Brain microvascular endothelial cell (primary cell): ENCODE results near the gene XRCC4.
"Not testable (repeated sequence)": the region's sequence is repeated elsewhere in the genome, so short reads cannot be mapped to it uniquely, and the experiment has no call there.

Experiments used
- DNase-seq: peaks from one replicate; pipeline ENCODE4 v3.0.0-alpha.2; 2020
- H3K27ac ChIP-seq: fragments of 250-450 bp; sonication (Bioruptor Pico); 2 replicates; pipeline ENCODE4 v1.5.1; 2020; ENCODE audit warnings: mild to moderate bottlenecking, moderate library complexity
- H3K27me3 ChIP-seq: fragments of 250-450 bp; sonication (Bioruptor Pico); replicated peaks from 2 replicates; pipeline ENCODE4 v1.5.1; 2020; ENCODE audit warnings: mild to moderate bottlenecking
- H3K36me3 ChIP-seq: fragments of 250-450 bp; sonication (Bioruptor Pico); replicated peaks from 2 replicates; pipeline ENCODE4 v1.5.1; 2020; ENCODE audit warnings: mild to moderate bottlenecking
- H3K4me3 ChIP-seq: 2 replicates; pipeline ENCODE4 v1.5.1; 2011; ENCODE audit warnings: low read depth, mild to moderate bottlenecking, control low read depth, low read length, moderate library complexity
- CTCF ChIP-seq: IDR thresholded peaks from 2 replicates; pipeline ENCODE4 v1.5.1; 2011; ENCODE audit warnings: low read depth, mild to moderate bottlenecking, moderate library complexity, low read length, control low read depth, inconsistent platforms; ENCODE audit errors: missing control alignments
- in situ Hi-C: cut with HindIII; loops from 2 replicates; pipeline ENCODE4 v1.10.0; 2017; ENCODE audit warnings: low sequenced_read_pairs, low pct_ligation_motif_present

XRCC4 gene

GRCh38 chr5:83059341-83059740 is 18.0 kb upstream of the XRCC4 start:
- no peak for DNase-seq
- no peak overlapping the region for H3K27ac ChIP-seq
- no peak overlapping the region for H3K4me3 ChIP-seq
- no peaks in the 10 kb centered on the region for H3K27me3 ChIP-seq
- H3K36me3 ChIP-seq = peaks cover 26% of the 10 kb centered on the region
- in situ Hi-C loops = no loop called here
- no peak for TF ChIP-seq CTCF

DNA sequence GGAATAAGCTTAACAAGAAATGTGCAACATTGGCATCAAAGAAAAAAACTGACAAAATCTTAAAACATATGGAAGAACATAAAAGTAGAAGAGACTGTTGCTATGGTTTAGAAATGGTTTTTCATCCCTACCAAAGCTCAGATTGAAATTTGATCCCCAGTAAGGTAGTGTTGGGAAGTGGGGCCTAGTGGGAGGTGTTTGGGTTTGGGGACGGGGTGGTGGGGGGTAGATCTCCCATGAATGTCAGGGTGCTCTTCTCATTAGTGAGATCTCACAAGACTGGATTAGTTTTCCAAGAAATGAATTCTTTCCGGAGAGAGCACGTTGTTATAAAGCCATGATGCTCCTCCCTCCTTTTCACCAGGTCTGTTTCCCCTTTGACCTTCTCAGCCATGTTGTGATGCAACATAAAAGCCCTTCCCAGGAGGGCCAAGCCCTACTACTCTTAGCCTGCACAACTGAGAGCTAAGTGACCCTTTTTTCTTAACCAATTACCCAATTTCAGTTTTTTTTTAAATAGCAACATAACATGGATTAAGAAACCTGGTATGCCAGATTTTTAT is 10.7 kb upstream of the XRCC4 start:
- no peak overlapping the region for H3K4me3 ChIP-seq
- H3K36me3 ChIP-seq = peaks cover 6% of the 10 kb centered on the region
- no peaks in the 10 kb centered on the region for H3K27me3 ChIP-seq
- H3K27ac ChIP-seq = no peak overlapping the region
- no peak for DNase-seq
- in situ Hi-C loops = no loop called here
- TF ChIP-seq CTCF = no peak

DNA sequence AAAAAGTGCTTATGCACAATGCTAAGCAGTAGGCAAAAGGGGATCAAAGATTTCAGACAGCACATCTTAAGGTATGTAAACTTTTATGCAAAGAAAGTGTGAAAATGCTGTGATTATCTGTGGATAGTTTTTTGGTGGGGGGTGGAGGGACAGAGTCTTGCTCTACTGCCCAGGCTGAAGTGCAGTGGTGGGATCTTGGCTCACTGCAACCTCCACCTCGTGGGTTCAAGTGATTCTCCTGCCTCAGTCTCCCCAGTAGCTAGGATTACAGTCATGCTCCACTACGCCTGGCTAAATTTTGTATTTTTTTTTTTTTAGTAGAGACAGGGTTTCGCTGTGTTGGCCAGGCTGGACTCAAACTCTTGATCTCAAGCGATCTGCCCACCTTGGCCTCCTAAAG is 10.0 kb upstream of the XRCC4 start:
- H3K4me3 ChIP-seq, DNase-seq, H3K36me3 ChIP-seq, in situ Hi-C loops, H3K27ac ChIP-seq, H3K27me3 ChIP-seq: not testable (repeated sequence)

DNA sequence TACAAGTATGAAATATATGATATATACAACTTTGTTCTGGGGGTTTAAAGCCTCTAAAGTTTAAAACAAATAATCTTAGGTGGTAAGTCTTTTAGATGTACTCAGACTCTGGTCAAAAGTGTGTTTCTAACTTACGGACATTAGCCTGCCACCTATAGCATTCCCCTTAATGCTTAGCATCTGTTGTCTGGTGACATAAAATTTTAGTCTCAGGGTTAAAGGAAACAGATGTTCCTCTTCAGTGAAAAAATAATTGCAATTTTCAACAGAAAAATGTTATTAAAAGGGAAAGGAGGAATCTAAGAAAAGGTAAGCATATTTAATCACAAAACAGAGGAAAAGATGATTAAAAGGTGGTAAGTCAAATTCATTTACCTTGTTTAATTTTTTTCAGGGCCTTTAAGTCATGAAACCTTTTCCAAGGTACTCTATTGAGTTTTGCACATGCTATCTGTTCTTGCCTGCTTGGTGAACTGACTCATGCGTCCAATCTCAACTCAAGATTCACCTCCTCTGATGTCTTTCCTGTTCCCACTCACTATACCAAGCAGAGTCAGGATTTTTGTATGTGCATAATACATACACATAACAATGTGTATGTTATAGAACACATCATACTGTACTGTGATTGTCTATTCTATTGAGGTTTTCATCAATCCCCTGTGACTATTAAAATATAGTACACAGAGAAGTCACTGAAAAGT is 8.1 kb upstream of the XRCC4 start:
- DNase-seq = peak; percentile 29
- in situ Hi-C loops = no loop called here
- Histone ChIP-seq H3K27me3 (no peaks in the 10 kb centered on the region), H3K36me3 (peaks cover 2% of the 10 kb centered on the region), H3K27ac (no peak overlapping the region), H3K4me3 (no peak overlapping the region)
- no peak for TF ChIP-seq CTCF

DNA sequence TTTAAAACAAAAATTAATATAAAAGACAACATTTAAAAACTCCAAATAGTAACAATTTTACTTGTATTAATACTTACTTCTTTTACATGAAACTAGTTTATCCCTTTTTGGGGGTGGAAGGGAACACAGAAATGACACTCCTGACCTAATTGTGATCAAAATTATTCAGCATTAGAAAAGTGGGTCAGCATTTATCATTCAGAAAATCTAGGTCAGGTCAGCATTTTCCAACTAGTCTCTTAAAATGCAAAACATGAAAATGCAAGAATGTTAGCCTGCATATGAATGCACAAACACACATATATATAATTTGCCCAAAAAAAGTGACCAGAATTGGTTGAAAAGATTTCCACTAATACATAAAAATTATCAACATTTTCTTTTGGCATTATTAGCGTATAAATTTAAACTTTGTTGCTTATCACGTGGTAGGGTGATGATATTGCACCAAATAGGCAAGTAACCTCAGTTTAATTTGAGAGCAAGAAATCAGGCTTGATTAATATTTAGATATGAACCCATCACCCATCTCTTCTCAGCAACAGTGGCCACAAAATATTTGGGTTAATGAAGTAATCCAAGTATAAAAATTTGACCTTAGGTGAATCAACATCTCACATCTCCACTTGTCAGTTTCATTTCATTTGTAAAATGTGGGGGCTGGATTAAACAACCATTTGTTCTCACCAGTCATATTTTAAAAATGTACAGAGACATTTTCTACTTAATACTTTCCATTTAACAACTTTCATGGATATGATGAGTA is 5.9 kb upstream of the XRCC4 start:
- in situ Hi-C loops = no loop called here
- H3K36me3 ChIP-seq = peaks cover 2% of the 10 kb centered on the region

More for the DNA sequence above, 5.9 kb upstream of the XRCC4 start:
- TF ChIP-seq CTCF = no peak
- no peaks in the 10 kb centered on the region for H3K27me3 ChIP-seq
- no peak overlapping the region for H3K27ac ChIP-seq
- H3K4me3 ChIP-seq = no peak overlapping the region
- no peak for DNase-seq
